ENCODE results near the gene ERBIN.
"Not testable (repeated sequence)": the region's sequence is repeated elsewhere in the genome, so short reads cannot be mapped to it uniquely, and the experiment has no call there.

Gene ERBIN

DNA sequence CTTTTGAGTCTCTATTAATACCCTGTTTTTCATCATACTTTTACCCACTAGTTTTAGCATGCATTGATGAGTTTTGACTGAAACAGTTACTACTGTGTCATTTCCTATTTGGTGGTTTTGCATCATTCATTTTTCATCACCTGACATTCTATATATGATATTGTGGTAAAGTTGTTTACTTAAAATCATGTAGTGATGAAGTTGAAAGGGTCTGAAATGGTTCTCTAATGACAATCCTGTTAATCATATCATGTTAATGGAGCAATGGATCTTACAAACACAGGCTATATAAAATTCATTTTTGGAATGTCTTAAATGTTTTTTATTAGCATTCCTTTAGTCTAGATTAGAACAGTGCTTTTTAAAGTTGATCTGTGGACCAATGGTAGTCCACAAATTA, 84.1 kb downstream of the ERBIN start:
- DNase-seq: no peak

DNA sequence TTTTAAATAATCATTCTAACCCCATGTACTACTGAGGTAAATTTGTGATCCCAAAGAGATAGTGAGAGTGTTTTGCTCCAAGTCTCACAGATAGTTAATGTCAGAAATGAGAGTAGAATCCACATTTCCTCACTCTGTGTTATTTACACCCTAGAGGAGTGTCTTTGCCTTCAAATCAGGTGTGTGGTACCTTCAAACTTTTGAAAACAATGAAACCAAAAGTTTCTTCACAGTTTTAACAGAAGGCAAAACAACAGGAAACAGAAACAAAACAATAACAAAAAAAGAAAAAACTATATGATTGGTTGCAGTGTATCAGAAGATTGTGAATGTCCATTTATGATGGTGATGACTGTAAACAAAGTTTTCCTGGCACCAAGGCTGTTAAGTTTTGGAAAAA, 85.9 kb downstream of the ERBIN start:
- no peak for DNase-seq

DNA sequence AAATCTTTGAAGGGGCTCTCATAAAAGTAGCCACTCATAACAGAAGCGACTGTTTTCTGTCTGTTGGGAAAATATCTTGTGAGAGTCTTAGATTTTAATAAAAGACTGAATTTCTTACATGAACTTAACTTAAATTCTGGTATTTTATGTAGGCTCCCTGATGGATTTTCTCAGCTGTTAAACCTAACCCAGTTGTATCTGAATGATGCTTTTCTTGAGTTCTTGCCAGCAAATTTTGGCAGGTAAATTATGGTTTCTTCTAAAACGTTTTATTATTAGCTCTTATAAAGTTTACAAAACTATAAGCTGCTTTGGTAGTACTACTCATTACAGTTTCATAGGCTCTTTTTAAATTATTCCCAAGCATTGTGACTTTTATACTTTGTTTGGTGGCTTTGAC, 87.0 kb downstream of the ERBIN start:
- DNase-seq: no peak

DNA sequence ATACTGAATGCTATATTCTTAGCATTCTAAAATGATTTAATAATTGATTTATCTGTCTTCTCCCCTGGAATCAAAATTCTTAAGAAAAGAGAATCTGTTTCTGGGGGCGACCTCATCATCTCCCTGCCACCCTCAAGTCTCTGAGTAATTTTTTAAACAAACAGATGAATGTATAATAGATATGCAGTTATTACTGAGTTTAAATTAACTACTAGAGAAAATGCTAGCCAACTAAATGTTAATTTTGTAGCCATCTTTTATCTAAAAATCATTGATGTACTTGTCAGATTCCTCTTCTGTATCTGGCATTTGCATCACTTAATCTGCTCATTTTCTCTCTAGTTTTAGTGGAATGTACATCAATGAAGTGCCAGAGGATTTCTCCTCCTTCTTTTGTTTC, 87.5 kb downstream of the ERBIN start:
- DNase-seq: no peak

DNA sequence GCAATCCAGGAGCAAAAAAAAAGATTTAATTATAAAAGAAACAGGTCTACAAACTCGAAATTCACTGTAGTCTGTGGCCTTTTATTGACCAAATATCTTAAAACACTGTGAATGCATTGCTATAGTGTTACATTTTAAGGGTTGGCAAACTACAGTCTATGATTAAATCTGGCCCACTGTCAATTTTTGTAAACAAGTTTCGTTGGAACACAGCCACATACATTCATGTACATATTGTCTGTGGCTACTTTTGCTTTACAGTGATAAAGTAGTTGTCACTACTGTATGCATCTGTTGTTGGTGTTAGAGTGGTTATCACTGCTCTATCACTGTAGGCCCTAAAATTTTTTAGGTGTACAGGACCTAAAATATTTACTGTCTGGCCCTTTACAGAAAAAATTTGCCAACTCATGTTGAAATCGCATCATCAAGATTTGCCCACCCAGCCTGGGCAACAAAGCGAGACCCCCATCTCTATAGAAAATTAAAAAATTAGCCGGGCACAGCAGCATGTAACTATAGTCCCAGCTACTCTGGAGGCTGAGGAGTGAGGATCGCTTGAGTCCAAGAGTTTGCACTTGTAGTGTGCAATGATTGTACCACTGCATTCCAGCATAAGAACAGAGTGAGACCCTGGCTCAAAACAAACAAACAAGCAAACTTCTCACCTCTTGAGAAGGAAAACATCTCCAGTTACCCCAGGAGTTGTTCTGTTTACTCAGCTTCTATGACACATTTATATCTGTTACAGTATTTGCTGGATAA, 89.0 kb downstream of the ERBIN start:
- DNase-seq: no peak

DNA sequence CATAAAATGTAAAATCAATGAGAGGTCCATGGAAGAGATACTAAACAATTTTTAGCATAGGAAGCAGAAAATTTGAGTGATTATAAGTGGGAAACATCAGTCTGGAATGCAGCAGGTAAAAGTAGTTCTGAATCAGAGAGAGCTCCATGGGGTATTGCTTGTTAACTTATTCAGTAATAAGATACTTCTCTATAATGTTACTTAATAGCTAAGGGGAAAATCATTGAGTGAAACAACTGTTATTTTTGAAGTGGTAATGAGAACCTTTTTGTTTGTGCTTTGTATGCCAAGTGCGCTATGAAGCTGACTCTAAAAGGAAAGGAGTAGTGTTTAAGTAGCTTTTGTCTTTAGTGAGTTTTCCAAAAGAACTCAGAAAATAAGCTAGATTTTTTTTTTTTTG, 95.2 kb downstream of the ERBIN start:
- no peak for DNase-seq

DNA sequence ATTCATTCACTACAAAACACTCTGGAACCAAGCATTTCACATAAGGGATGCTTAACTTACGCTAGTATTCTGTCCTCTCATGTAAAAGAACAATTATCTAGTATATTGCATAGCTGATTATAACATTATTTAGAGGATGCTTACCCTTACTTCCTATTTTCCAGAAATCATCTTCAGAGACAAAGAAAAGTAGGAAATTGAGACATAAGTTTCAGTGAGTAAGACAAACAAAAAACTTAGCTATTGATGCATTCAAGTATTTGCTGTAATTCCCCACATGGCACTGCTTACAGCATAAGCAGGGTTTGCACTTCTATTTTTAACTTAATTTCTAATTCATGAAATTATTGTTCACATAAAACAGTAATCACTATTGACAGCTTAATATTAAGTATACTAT, 112.9 kb downstream of the ERBIN start:
- no peak for DNase-seq

DNA sequence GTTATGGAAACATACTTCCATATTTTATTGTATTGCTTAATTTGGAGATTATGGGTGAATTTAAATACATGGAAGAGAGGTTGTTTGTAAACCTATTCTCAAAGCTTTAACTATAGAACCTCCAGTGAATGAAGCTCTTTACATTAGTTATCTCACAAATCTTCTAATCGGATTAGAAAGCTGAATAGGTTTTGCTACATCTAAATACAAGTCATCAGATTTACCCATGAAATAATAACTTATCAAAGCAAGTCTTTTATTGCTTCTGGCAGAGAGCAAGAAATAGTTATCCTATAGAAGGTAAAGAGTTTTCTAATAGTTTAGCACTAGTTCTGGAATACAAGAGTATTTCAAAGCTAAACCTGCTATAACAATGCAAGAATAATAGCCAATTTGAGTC, 113.3 kb downstream of the ERBIN start:
- no peak for DNase-seq

DNA sequence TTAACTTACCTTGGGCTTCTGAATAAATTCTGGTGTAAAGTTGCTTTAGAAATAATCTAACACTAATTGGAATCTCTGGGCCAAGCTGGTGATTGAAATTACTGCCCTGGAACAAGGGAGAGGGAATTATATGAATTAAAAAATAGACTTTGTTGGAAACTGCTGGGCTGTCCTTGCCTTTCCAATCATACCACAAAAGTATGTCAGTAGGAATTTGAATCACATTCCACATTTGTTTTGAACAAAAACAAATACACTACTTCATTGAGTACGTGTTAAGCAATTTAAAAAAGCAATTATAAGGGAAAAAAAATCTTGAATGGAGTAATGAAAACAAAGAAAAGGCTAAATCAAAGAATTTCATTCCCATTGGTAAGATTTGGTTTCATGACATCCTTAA, 115.3 kb downstream of the ERBIN start:
- DNase-seq: no peak

DNA sequence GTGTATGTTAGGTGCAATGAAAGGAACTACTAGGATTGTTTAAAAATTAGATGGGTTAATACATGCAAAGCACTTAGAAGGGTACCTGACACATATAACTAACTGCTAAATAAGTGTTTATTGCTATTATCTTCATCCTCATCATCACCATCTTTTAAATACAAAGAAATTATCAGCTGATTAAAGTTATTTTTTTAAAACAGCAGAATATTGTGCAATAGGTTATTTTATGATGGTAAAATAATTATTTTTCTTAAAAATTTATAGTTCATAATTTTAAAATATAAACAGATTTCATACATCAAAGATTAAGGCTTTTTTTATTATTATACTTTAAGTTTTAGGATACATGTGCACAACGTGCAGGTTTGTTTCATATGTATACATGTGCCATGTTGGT, 130.9 kb downstream of the ERBIN start:
- DNase-seq: no peak

DNA sequence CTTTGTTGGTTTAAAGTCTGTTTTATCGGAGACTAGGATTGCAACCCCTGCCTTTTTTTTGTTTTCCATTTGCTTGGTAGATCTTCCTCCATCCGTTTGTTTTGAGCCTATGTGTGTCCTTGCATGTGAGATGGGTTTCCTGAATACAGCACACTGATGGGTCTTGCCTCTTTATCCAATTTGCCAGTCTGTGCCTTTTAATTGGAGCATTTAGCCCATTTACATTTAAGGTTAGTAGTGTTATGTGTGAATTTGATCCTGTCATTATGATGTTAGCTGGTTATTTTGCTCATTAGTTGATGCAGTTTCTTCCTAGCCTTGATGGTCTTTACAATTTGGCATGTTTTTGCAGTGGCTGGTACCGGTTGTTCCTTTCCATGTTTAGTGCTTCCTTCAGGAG, 134.9 kb downstream of the ERBIN start:
- not testable (repeated sequence) for DNase-seq

DNA sequence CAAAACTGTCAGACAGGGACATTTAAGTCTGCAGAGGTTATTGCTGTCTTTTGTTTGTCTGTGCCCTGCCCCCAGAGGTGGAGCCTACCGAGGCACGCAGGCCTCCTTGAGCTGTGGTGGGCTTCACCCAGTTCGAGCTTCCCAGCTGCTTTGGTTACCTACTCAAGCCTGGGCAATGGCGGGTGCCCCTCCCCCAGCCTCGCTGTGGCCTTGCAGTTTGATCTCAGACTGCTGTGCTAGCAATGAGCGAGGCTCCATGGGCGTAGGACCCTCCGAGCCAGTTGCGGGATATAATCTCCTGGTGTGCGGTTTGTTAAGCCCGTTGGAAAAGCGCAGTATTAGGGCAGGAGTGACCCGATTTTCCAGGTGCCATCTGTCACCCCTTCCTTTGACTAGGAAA, 136.7 kb downstream of the ERBIN start:
- not testable (repeated sequence) for DNase-seq

DNA sequence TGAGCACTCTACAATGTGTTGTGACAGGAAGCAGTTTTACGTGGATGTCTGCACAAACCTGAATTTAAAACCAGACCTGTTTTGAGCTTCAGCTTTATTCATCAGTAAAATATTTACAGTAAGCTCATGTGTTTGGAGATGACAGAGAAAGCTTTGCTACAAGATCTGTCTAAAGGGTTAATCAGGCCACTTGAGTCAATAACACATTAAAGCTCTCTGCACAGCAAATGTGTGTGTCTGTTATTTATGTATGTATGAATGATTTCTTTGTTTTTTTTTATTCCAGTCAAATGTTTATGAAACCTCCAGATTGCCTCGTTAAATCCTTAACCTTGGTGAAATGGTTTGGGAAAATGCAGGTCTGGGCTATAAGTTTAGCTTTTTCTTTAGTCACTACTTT, 140.5 kb downstream of the ERBIN start:
- no peak for DNase-seq

DNA sequence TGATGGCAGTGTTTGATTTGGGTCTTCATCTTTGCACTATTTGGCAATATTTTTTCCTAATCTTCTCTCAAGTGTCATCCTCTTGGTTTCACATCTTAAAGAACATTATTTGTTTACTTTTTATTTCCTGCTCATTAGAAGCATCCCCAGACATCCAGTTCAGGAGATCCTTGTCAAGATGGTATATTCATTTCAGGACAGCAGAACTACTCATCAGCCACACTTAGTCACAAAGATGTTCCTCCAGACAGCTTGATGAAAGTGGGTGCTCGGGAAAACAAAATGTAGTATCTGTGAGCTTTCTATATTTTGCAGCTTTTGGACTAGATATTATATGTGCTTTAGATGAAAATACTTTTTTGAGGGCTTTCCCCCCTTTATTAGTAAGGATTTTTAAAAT, 145.7 kb downstream of the ERBIN start:
- no peak for DNase-seq

DNA sequence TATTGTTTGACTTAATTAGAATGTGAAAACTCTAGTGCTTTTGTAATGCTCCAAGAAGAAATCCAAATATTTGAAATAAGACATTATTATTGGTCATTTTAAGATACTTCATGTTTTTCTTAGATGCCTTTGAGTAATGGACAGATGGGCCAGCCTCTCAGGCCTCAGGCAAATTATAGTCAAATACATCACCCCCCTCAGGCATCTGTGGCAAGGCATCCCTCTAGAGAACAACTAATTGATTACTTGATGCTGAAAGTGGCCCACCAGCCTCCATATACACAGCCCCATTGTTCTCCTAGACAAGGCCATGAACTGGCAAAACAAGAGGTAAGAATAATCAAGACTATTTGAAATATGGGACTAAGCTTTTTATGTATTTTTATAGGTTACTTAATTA, 148.5 kb downstream of the ERBIN start:
- no peak for DNase-seq

DNA sequence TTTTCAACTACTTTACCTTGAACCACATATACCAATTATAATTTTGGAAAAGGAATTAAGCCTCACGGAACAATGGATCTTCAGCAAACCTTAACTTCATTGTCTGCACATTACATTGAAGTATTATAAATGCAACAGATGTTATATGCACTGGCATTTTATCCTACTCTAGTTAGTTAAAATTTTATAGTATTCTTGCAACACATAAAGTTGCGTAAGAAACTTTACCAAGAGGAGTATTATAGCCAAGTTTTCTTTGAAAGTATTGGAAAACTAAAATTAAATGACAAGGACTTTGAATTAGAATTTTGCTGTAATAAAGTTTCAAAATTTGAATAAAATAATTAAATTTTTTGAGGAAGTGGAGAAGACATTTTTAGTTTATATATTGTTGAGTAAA, 154.3 kb downstream of the ERBIN start:
- DNase-seq: no peak

DNA sequence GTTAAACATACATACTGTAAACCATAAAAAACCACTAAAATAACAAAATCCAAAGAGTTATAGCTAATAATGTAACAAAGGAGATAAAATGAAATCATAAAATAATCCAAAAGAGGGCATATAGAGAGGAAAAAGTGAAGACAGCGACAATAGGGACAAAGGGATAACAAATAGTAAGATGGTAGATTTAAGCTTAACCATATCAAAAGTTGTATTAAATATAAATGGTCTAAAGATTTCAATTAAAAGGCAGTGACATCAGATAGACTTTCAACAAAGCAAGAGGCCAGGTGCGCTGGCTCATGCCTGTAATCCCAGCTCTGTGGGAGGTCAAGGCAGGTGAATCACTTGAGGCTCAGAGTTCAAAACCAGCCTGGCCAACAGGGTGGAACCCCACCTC, 163.0 kb downstream of the ERBIN start:
- DNase-seq: no peak

DNA sequence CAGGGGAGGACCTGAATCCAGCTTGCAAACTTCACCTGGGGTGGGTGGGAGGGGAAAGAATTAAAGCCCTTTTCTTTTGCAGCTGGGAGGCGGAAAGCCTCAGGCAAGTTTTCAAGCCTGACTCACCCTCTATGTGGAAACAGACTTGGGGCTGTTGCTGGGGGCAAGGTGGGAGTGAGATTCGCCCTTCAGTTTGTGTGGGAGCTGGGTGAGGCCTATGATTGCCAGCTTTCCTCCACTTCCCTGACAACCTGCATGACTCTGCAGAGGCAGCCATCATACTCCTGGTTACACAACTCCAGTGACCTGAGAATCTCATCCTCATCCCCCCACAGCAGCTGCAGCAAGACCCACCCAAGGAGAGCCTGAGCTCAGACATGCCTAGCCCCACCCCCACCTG, 174.5 kb downstream of the ERBIN start:
- no peak for DNase-seq

DNA sequence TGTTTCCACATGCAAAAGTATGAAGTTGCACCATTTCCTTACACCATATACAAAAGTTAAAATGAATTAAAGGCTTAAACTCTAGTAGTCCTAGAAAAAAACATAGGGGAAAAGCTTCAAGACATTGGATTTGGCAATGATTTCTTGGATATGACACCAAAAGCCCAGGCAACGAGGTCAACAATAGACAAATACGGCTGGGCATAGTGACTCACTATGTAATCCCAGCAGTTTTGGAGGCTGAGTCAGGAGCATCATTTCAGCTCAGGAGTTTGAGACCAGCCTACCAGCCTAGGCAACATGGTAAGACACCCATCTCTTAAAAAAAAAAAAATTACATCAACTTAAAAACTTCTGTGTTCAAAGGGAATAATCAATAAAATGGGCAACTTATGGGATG, 186.8 kb downstream of the ERBIN start:
- DNase-seq: no peak

DNA sequence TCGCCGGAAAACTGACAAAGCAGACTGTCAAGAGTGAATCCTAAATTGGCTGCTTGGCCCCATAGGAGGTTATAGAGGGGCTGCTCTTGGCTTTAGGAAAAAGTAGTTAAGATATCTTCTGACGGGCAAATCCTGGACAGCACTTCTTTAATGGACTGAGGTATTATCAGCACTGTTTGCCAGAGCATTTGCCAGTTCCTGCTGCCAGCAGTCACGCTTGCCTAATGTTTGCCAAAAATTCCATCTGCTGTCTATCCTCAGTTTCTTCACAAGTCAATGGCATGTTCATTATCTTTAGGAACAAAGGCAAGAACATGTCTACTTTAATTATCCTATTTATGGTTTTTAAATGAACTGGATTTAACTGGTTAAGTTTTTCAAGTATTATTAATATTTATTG, 191.9 kb downstream of the ERBIN start:
- DNase-seq: no peak

DNA sequence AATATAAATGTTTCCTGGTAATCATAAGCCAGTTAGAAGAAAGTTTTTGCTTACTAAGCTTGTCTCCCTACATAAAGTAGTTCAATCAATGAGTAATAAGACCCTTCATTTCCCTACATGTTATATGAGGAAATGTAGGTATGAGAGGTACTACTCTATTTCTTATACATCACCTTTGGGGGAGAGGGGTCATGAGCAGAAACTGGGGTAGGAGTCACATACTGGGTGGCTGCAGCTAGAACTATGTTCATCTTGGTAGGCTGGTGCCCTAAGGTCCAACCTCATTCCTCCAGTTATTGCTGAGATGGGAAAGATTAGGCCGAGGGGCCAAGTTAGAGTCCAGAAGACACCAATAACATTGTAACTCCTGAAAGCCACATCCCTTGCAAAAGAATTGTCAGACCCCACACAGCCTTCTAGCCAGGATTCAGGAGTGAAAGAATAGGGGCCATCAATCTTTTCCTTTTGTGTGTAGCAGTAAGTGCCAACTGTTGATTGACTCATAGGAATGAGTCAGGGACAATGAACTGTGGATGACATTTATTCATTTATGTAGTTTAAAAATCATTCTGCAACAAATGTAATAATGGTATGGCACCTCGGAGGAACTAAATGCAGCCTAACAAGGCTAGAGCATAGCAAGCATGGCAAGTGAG, 196.1 kb downstream of the ERBIN start:
- no peak for DNase-seq

DNA sequence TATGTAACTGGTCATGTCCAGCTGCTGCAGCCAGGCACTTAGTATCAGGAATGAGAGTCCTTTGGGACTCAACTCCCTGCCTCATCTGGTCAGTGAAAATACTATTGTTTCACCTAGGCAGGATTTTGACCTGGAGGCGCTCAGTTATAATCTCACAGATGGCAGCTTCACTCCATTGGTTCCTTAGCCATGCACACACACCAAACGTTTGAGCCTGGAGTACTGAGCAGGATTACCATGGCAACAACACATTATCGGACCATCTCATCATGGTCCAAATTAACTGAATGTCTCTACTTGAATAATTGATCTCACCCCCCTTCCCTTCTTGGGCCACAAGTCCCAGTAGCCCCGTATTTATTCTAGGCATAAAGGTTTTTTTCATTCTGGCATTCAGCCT, 202.8 kb downstream of the ERBIN start:
- no peak for DNase-seq

DNA sequence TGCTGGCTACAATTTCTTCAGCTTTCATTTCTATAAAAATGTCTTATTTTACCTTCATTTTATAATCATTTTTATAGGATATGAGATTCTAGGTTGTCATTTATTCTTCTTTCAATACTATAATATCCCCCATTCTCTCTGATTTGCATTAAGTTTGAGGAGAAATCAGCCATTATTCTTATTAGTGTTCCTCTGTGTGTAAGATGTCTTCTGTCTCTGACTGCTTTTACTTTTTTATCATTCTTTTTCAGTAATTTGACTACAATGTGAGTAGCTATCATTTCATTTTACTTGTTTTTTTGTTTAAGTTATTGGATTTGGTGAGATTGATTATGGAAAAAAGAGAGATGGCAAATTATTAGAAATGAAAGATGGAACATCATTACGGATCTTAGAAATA, 204.1 kb downstream of the ERBIN start:
- DNase-seq: no peak

Measured in stimulated activated CD4-positive, alpha-beta T cell treated with anti-CD3 and anti-CD28 coated beads, Interleukin-1b, Interleukin-23, amount 100 ng/mL, for 48 hours (primary cell).